Erythroblast (primary cell): ENCODE measurements around the gene USF2.

Experiments used
- GATA1 ChIP-seq: IDR thresholded peaks from 2 replicates; pipeline ENCODE4 v1.6.1; 2011; ENCODE audit warnings: low read depth, mild to moderate bottlenecking, control low read depth, low read length, moderate library complexity
- POLR2A ChIP-seq: IDR thresholded peaks from 2 replicates; pipeline ENCODE4 v1.6.1; 2011; ENCODE audit warnings: mild to moderate bottlenecking, low read length

- TF ChIP-seq POLR2A (no peak), GATA1 (no peak)
Observed at GRCh38 chr19:35305181-35305580, 36.4 kb downstream of the USF2 start.
